Suprapubic skin (tissue), 3 donors: ENCODE results near the gene BICD1.

Experiments used
- POLR2A ChIP-seq, 2 donors: fragments of 450-650 bp; IDR thresholded peaks; one replicate each; pipeline ENCODE4 v1.6.1; 2017; ENCODE audit warnings: antibody characterized with exemption in 2 of 2, mild to moderate bottlenecking in 2 of 2, moderate library complexity in 2 of 2
- TF ChIP-seq, protein P1 (sequence below), 2 donors: fragments of 200-600 bp in 1 of 2; fragments of 450-650 bp in 1 of 2; sonication (generic) in 1 of 2; IDR thresholded peaks; one replicate each; pipeline ENCODE4 v1.5.1; 2016 to 2019; ENCODE audit warnings: antibody characterized with exemption in 2 of 2, mild to moderate bottlenecking in 1 of 2, moderate library complexity in 1 of 2

GRCh38 chr12:32110417-32110816, 3.8 kb downstream of the BICD1 start:
- TF ChIP-seq, protein P1, sequence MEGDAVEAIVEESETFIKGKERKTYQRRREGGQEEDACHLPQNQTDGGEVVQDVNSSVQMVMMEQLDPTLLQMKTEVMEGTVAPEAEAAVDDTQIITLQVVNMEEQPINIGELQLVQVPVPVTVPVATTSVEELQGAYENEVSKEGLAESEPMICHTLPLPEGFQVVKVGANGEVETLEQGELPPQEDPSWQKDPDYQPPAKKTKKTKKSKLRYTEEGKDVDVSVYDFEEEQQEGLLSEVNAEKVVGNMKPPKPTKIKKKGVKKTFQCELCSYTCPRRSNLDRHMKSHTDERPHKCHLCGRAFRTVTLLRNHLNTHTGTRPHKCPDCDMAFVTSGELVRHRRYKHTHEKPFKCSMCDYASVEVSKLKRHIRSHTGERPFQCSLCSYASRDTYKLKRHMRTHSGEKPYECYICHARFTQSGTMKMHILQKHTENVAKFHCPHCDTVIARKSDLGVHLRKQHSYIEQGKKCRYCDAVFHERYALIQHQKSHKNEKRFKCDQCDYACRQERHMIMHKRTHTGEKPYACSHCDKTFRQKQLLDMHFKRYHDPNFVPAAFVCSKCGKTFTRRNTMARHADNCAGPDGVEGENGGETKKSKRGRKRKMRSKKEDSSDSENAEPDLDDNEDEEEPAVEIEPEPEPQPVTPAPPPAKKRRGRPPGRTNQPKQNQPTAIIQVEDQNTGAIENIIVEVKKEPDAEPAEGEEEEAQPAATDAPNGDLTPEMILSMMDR (IDR thresholded peaks at IDR 0.05) = no peak
- TF ChIP-seq POLR2A (IDR thresholded peaks at IDR 0.05) = no peak
